IPS DF 4.7 (cell line): ENCODE results near the gene MRPL36.
"Not testable (repeated sequence)": the region's sequence is repeated elsewhere in the genome, so short reads cannot be mapped to it uniquely, and the experiment has no call there.

Experiments
- DNase-seq: peaks from one replicate; pipeline ENCODE4 v3.0.0-alpha.2; 2013; ENCODE audit warnings: low spot score; ENCODE audit errors: extremely low read depth

MRPL36 gene

DNA sequence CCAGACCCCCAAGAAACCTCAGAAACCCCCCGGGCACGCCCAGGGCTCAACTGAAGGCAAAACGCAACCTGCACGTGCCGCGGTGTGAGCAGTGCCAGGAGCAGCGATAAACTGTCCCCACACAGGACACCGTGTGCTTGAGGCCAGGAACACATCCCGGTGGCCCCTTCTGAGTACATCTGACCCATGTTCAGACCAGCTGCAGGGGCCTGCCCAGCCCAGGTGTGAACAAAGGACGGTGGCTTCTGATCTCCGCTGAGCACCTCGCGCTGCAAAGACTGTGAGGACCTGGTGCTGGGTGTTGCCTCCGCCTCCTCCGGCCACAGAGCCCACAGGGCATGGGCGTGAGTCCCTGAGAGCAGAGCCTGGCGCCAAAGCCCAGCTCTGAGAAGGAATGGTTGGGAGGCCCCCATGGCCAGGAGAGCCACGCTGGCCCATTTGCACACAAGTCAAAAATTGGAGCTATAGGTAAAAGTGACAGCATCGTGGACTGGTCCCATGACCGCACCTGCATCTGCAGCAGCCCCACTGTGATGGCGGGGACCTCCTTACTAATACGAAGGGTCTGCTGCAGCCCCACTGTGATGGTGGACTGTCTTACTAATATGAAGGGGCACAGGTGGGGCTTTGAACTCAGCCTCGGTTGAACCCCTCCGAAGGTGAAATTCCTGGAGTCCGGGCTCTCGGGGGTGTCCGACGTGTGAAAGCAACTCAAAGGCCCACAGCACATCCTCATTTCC, 33.0 kb upstream of the MRPL36 start:
- no peak for DNase-seq

- no peak for DNase-seq
Observed at GRCh38 chr5:1831677-1832313, 32.2 kb upstream of the MRPL36 start.

DNA sequence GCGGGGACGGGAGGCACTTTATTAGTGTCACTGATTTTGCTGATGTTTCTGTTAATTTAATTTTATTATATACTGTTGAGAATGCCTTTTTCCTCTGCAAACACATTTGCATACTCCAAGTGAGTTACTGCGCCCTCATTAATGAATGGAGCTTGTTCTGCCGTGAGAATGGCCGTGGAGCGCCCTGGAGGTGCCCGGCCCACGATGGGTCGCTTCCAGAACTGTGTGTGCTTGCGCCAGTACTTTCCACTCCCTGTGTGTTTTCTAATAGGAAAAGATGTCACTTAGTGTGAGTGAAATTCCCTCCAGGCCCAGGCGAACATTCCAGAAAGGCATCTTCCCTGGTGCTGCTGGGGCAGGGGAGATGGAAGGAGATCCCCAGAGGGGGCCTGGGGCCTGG, 31.6 kb upstream of the MRPL36 start:
- DNase-seq = no peak

DNA sequence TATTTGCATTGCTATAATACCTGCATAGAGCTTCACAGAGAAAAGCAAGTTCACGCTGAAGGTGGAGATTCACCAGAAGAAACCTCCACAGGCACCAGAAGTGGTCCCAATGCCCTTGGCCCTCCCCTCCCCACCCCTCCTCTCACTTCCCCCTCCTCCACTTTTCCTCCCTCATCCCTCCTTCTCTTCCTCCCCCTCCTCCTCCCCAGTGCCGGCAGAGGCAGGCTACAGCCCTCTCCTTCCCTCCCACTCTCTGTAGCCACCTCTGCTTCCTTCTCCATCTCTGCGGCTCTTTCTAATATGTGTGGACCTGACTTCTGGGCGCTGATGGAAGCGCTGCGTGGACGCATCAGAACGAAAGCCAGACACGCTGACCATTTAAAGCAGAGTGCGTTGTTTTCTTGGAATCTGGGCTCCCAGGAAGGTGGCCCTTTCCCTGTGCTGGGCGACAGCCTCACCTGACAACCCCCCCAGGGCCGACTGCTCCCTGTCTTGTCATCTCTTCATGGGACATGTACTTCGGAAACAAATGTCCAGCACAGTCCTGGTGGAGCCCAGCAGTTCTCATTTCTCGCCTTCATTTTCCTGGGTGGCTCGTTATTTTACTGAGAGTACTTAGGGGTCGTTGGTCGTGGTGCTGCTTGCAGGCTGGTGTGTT, 31.1 kb upstream of the MRPL36 start:
- DNase-seq = no peak

GRCh38 chr5:1827886-1828397, 28.3 kb upstream of the MRPL36 start:
- no peak for DNase-seq

DNA sequence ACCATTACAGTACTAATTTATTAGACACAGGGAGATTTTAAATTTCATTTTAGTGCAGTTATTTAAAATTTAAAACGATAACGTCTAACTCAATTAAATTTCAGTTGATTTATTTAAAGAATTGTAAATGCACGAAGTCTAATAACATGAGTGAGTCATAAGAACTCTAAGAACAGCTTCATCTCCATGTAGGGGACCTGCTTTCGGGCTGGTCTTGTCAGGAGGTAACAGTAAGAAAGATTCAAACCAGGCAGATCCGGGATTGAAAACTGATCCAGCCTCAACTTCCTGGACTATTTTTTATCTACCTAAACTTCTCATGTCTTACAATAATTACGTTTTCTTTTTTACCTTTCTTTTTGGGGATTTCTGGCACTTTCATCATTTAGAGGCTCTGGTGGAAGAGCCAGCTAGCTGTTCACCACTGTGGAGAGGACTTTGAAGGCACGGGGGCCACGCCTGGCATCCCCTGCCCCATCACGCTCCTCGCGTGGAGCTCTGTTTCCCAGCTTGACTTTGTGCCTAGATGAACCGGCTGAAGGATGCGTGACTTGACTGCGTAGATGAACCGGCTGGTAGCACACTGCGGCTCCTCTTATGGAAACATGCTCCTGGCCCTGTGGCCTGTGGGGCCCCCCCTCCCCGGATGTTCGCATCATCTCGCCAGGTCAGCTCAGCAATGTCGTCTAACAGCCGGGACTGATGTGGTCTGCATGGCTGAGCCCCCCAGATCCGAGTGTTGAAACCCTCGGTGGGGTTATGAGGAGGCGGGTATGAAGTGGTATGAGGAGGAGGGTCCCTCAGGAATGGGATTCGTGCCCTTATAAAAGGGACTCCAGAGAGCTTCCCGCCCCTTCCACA, 27.6 kb upstream of the MRPL36 start:
- DNase-seq = no peak

DNA sequence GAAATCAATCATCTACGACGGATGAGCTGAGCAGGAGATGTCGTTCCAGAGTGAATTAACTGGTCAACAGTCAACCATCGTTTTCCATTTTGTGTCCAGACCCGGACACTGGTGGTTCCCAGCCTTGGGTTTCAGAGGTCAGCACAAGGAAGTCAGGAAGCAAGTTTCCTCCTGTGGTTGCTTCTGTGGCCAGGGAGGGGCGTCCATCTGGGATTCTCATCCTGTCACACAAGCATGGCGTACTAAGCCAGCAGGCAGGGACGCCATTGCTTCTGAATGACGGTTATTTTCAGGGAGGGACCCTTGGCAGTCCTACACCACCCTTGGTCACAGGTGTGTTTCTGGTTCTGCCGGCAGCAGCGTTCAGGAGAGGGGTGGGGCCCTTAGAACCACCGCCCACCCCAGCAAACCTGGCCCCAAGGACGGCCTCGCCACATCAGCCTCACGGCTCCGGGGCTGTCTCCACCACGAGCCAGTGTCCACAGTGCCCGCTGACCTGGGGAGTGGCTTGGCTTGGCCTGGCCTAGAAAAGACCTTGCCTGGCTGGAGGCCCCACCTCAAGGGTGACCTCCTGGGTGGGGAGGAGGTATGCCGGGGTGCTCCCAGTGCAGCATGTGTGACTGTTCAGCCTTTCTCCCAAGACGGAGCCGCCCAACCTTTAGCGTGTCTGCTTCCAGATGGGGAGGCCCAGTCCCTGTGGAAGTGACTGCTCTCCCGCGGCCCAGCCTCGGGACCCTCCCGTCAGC, 26.8 kb upstream of the MRPL36 start:
- DNase-seq = no peak

DNA sequence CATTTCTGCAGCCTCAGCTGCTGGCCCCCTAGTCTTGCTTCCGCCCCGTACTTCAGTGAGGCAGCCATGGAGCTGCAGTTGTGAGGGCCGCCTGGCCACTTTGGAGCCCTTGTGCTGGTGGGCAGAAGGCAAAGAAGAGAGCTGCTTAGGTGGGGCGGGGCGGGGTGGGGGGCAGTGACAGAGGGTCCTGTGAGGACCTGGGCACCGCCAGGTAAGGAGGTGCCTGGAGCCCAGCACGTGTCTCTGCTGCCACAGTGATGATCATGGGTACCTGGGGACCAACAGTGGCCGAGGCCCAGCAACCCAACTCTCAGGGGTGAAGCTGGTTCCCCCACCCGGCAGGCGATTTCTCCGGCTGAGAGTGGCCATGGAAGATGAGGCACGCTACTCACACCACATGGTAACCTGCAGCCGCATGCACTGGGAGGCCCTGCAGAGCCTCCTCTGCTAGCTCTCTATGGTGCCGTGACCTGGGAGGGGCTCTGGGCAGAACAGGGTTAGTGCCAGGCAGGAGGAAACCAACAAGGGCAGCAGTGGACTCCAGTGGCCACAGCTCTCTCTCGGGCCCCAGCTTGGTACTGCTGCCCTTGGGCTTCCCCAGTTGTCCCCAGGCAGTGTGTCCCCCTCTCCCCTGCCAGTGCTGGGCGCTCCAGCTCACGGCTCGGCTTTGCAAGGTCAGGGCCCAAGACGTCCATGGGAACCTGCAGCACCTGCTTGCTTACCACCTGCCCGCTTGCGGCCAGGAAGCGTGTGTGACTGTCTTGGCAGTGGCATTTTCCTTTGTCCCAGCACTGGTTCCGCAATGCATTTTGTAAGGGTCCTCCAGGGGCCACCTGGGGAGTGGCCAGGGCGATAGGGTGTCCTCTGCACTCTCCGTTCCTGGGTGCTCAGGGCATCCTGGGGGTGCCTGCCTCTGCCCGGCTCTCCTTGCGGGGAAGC, 25.5 kb upstream of the MRPL36 start:
- no peak for DNase-seq

- no peak for DNase-seq
Observed at GRCh38 chr5:1824109-1824821, 24.6 kb upstream of the MRPL36 start.

GRCh38 chr5:1823381-1824034, 23.9 kb upstream of the MRPL36 start:
- DNase-seq = no peak

GRCh38 chr5:1821862-1822261, 22.2 kb upstream of the MRPL36 start:
- no peak for DNase-seq

DNA sequence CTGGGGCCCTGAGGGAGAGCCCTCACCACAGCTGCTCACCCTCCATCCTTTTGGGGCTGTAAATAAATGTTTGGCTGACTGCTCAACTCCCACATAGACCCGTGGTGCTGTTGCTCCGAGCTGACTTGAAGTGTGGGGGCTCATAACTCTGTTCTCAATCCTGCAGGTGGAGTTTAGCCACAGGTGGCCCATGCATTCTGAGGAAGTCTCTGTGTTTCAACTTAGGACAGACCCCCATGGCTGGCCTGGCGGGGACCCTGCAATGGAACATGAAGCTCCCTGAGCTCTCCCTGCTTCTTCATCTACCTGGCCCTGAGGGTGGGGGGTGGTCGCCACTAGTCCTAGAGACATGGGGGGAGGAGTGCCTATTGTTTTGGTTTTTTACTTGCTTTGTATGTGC, 21.3 kb upstream of the MRPL36 start:
- DNase-seq = no peak

- DNase-seq = no peak
Observed at GRCh38 chr5:1820381-1820780, 20.7 kb upstream of the MRPL36 start.

DNA sequence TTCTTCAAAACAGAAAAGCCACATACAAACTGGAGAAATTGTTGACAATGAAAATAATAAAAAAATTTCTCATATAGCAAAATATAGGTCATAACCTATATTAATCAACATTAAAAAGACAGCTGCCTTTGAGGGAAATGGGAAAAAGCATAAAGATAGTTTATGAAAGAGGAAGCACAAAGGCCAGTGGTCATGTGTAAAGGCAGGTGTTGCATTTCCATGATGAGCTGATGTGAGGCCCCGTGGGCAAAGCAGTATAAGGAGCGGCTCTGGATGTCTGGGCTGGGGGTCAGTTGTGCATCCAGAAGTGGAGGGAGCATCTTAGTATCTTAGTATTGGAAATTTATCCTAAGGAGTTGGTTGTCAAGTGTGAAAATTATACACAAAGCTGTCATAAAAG, 19.8 kb upstream of the MRPL36 start:
- DNase-seq = no peak

- DNase-seq = no peak
Observed at GRCh38 chr5:1818784-1819183, 19.1 kb upstream of the MRPL36 start.

- no peak for DNase-seq
Observed at GRCh38 chr5:1817261-1818043, 17.8 kb upstream of the MRPL36 start.

GRCh38 chr5:1816495-1817089, 17.0 kb upstream of the MRPL36 start:
- DNase-seq = not testable (repeated sequence)
